K562 (cell line): ENCODE measurements around the gene FTO. TPM values are rescaled to one million over a fixed set of nuclear protein-coding genes. Genes with fewer than 3 reads are reported as not detected.

Source experiments
- ATAC-seq: fragments of 200-7000 bp; cut with Tn5 transposase; 3 replicates; pipeline ENCODE4 v1.9.1; 2020; ENCODE audit warnings: moderate library complexity
- BruUV-seq: library from RNA; stranded (reverse); fragments of 400-500 nt; replicated peaks from 2 replicates; lab custom pipeline; 2021; lab: Mats Ljungman, UMichigan
- CTCF ChIA-PET: fragments of 300-600 bp; formaldehyde crosslinking; extraction: SDS; loops from one replicate; lab custom pipeline; 2021; ENCODE audit warnings: low intra/inter-chr PET ratio; lab: Yijun Ruan, JAX
- POLR2A ChIA-PET: fragments of 300-600, 350-650 bp; sonication (Branson Sonifier 250); formaldehyde crosslinking; extraction: SDS; loops from one replicate; lab custom pipeline; 2021; ENCODE audit warnings: antibody characterized with exemption, inconsistent platforms; lab: Yijun Ruan, JAX
- DNase-seq, 4 experiments: peaks; one replicate each; pipeline versions ENCODE4 v3.0.0 to v3.0.0-alpha.2; 2011 to 2018; ENCODE audit warnings: low spot score in 3 of 4, mixed read lengths in 3 of 4; ENCODE audit errors: extremely low read depth in 1 of 4
- FAIRE-seq: peaks from 2 replicates; lab custom pipeline; 2011; peaks lifted over from hg19 to GRCh38; lab: Jason Lieb, UNC
- H2AFZ ChIP-seq: 2 replicates; pipeline ENCODE4 v1.6.0; 2011; ENCODE audit warnings: low read depth, low read length, control low read depth, inconsistent platforms
- H3K27ac ChIP-seq: fragments of 200-600 bp; 3 replicates; pipeline ENCODE4 v1.8.0; 2011; ENCODE audit warnings: low read depth, mild to moderate bottlenecking, control low read depth, inconsistent platforms, low read length, moderate library complexity, mixed read lengths; ENCODE audit errors: extremely low read depth
- H3K27me3 ChIP-seq, 2 experiments: fragments of 300-600 bp in 1 of 2; 2 replicates in 1 of 2; 3 replicates in 1 of 2; pipeline versions ENCODE4 v1.6.0 to v1.8.0; 2011; ENCODE audit warnings: inconsistent platforms in 2 of 2, low read length in 2 of 2, mild to moderate bottlenecking in 1 of 2, mixed read lengths in 1 of 2, moderate library complexity in 1 of 2; ENCODE audit not compliant: control insufficient read depth in 2 of 2, insufficient read depth in 2 of 2
- H3K36me3 ChIP-seq: fragments of 300-600 bp; 3 replicates; pipeline ENCODE4 v1.8.0; 2011; ENCODE audit warnings: mild to moderate bottlenecking, low read length, inconsistent platforms; ENCODE audit not compliant: control insufficient read depth, insufficient read depth
- H3K4me1 ChIP-seq, 2 experiments: fragments of 200-600 bp in 1 of 2; replicated peaks in 1 of 2; 2 replicates in 1 of 2; 3 replicates in 1 of 2; pipeline versions ENCODE4 v1.5.1 to v1.8.0; 2011; ENCODE audit warnings: inconsistent platforms in 2 of 2, low read length in 2 of 2, mild to moderate bottlenecking in 1 of 2, mixed read lengths in 1 of 2, moderate library complexity in 1 of 2; ENCODE audit not compliant: control insufficient read depth in 2 of 2, insufficient read depth in 2 of 2
- H3K4me2 ChIP-seq: 2 replicates; pipeline ENCODE4 v1.6.1; 2011; ENCODE audit warnings: low read length, control low read depth, inconsistent platforms, mixed read lengths; ENCODE audit not compliant: insufficient read depth
- H3K4me3 ChIP-seq: fragments of 200-600 bp; sonication (generic), shearing (Covaris generic); 2 replicates; pipeline ENCODE4 v1.5.1; 2016; ENCODE audit warnings: control low read depth, inconsistent platforms
- H3K79me2 ChIP-seq: fragments of 200-600 bp; 3 replicates; pipeline ENCODE4 v1.8.0; 2011; ENCODE audit warnings: low read length, inconsistent platforms; ENCODE audit not compliant: control insufficient read depth, insufficient read depth
- H3K9ac ChIP-seq, 2 experiments: 2 replicates each; pipeline versions ENCODE4 v1.6.0 to v1.6.1; 2011; ENCODE audit warnings: low read depth in 2 of 2, low read length in 2 of 2, control low read depth in 1 of 2, inconsistent platforms in 1 of 2, mild to moderate bottlenecking in 1 of 2, mixed read lengths in 1 of 2; ENCODE audit not compliant: insufficient read depth in 1 of 2
- H3K9me1 ChIP-seq: one replicate; pipeline ENCODE4 v1.6.0; 2011; ENCODE audit warnings: inconsistent platforms, mild to moderate bottlenecking, low read length, moderate library complexity; ENCODE audit not compliant: control insufficient read depth, insufficient read depth
- H3K9me3 ChIP-seq: replicated peaks from 2 replicates; pipeline ENCODE4 v1.5.1; 2011; ENCODE audit warnings: low read depth, low read length, inconsistent platforms; ENCODE audit not compliant: control insufficient read depth, insufficient read depth
- H4K20me1 ChIP-seq: replicated peaks from 2 replicates; pipeline ENCODE4 v1.6.1; 2011; ENCODE audit warnings: low read length, inconsistent platforms, mixed read lengths; ENCODE audit not compliant: control insufficient read depth, insufficient read depth
- CHD4 ChIP-seq: fragments of 200-600 bp; sonication (generic); IDR thresholded peaks from 3 replicates; pipeline ENCODE4 v1.6.1; 2012; ENCODE audit warnings: low read depth, mild to moderate bottlenecking, mixed read lengths, low read length, inconsistent platforms; ENCODE audit not compliant: insufficient read depth, insufficient replicate concordance, poor library complexity, severe bottlenecking
- CTCF ChIP-seq, 3 experiments: IDR thresholded peaks in 2 of 3; conservative IDR thresholded peaks in 1 of 3; 2 replicates each; pipeline ENCODE4 v1.5.1; 2011 to 2012; ENCODE audit warnings: low read length in 3 of 3, mild to moderate bottlenecking in 3 of 3, control low read depth in 2 of 3, improper control_type of control experiment in 1 of 3, inconsistent platforms in 1 of 3, low read depth in 1 of 3, mixed read lengths in 1 of 3, moderate library complexity in 1 of 3; ENCODE audit not compliant: insufficient read depth in 2 of 3
- L3MBTL2 ChIP-seq: fragments of 450-650 bp; IDR thresholded peaks from 2 replicates; pipeline ENCODE4 v1.6.1; 2016; ENCODE audit warnings: mild to moderate bottlenecking, moderate library complexity
- RAD21 ChIP-seq, 2 experiments: fragments of 250-450 bp in 1 of 2; fragments of 450-650 bp in 1 of 2; sonication (Bioruptor Pico) in 1 of 2; formaldehyde crosslinking in 1 of 2; IDR thresholded peaks in 1 of 2; conservative IDR thresholded peaks in 1 of 2; 2 replicates each; pipeline versions ENCODE4 v1.4.0 to v1.8.0; 2020 to 2022; ENCODE audit warnings: mild to moderate bottlenecking in 2 of 2, moderate library complexity in 1 of 2
- WGBS: fragments of 100-300 bp; shearing (Covaris generic); methylation state at CpG from one replicate; pipeline ENCODE4 v1.1.6; 2016; ENCODE audit warnings: low coverage, mixed read lengths; ENCODE audit not compliant: insufficient coverage; ENCODE audit errors: missing lambda C conversion rate; 5-methylcytosine and 5-hydroxymethylcytosine counted together
- in situ Hi-C: fragments of 300-500 bp; cut with MboI; formaldehyde crosslinking; loops from 4 replicates; pipeline ENCODE4 v1.15.0; 2018; ENCODE audit warnings: inconsistent platforms, mixed read lengths
- intact Hi-C: fragments of 100-400 bp; cut with micrococcal nuclease; formaldehyde crosslinking; loops from 2 replicates; pipeline ENCODE4 v1.14.2; 2022
- polyA plus RNA-seq, 8 experiments: library from polyadenylated mRNA; depleted of rRNA in 4 of 8; stranded (reverse) in 5 of 8; unstranded in 3 of 8; fragments of >200 nt; fragmentation: Nextera tagmentation in 2 of 8; fragmentation: Illumina TruSeq in 1 of 8; extraction: Ambion mirVana in 2 of 8; extraction: Trizol in 1 of 8; gene quantifications; 2 replicates each; pipeline versions ENCODE4 v1.2.1 to v1.2.3, GENCODE V29; 2011 to 2014; ENCODE audit warnings: inconsistent platforms in 1 of 8, missing spikeins in 1 of 8
- total RNA-seq, 7 experiments: library from RNA; depleted of rRNA in 6 of 7; stranded (reverse); fragments of >200 nt in 6 of 7; fragmentation: Illumina TruSeq in 2 of 7; extraction: Trizol in 2 of 7; gene quantifications; 2 replicates each; pipeline versions ENCODE4 v1.2.1 to v1.2.3, GENCODE V29; 2011 to 2021; ENCODE audit warnings: low replicate concordance in 1 of 7

FTO gene
- total and polyA plus RNA-seq, 9 of the 15 experiments (the other 6 are each of a cell fraction or from before 2014, with no cell fraction given): 11.3 to 27.7 (median 25.5) TPM

- Histone ChIP-seq H3K79me2 (no peaks in the 10 kb centered on the region), H4K20me1 (no peaks in the 10 kb centered on the region), H3K9me3 (no peaks in the 10 kb centered on the region), H3K4me2 (no peak overlapping the region), H3K4me1 (no peaks in the 10 kb centered on the region), H3K9me1 (no peaks in the 10 kb centered on the region), H3K9ac (no peak overlapping the region), H3K27me3 (no peaks in the 10 kb centered on the region), H3K4me3 (no peak overlapping the region), H2AFZ (no peak overlapping the region), H3K27ac (no peak overlapping the region), H3K36me3 (no peaks in the 10 kb centered on the region)
- DNase-seq (no peak), ATAC-seq (no peak), FAIRE-seq (no peak)
- 3% methylated on average over 2 of the region's 2 CpGs for WGBS
- no TSS peak for BruUV-seq
- in situ Hi-C loops: no loop called here
- ChIA-PET CTCF (no interaction called here), POLR2A (interaction anchor here (0.6 kb wide), 1 partner anchor 165 kb away, joined by 3 read pairs; no protein-coding TSS in a partner anchor)
- intact Hi-C loops: no loop called here
- TF ChIP-seq L3MBTL2 (no peak), CHD4 (no peak), CTCF (IDR thresholded peaks at IDR 0.05 in 2 of 3, conservative IDR thresholded peaks at IDR 0.05 in 1 of 3; ENCODE audit: insufficient read depth in 2 of 3, low read depth in 1 of 3, low read length in 3 of 3) (peak in 1 of 3 experiments; percentile 1; a peak in 1 of 6 replicates), RAD21 (CRISPR knock-in tag; conservative IDR thresholded peaks at IDR 0.05 in 1 of 2, IDR thresholded peaks at IDR 0.05 in 1 of 2) (0 out of 4 replicates have a peak, but pooled peaks of 1 of the 2 experiments have one; percentile 18)
Measured at GRCh38 chr16:53901408-53901807, 197.5 kb downstream of the FTO start.
